ENCODE measurements around the gene CNTN4.

GRCh38 chr3:2861920-2862319 is 763.3 kb downstream of the CNTN4 start:
- TF ChIP-seq CTCF (conservative IDR thresholded peaks at IDR 0.05; ENCODE audit: low read depth in 2 of 2) (no peak), EZH2phosphoT487 (IDR thresholded peaks at IDR 0.05; ENCODE audit: unreplicated experiment) (no peak), EZH2 (IDR thresholded peaks at IDR 0.05; ENCODE audit: low read depth, unreplicated experiment) (no peak), ETS1 (IDR thresholded peaks at IDR 0.05) (no peak), REST (IDR thresholded peaks at IDR 0.05; ENCODE audit: unreplicated experiment) (no peak), CREB1 (CRISPR knock-in tag; IDR thresholded peaks at IDR 0.05; ENCODE audit: low read depth) (no peak), POLR2AphosphoS5 (IDR thresholded peaks at IDR 0.05; ENCODE audit: low read depth) (no peak), NANOG (IDR thresholded peaks at IDR 0.05; ENCODE audit: borderline replicate concordance) (no peak)

Measured in GM23338 (cell line).